COLO668 (cell line): Measurements from ENCODE around the gene CCT6A.
"Not testable (repeated sequence)": the region's sequence is repeated elsewhere in the genome, so short reads cannot be mapped to it uniquely, and the experiment has no call there.

Experiments
- DNase-seq: peaks from one replicate; lab custom pipeline; 2025; ENCODE audit not compliant: unreplicated experiment; lab: John Stamatoyannopoulos, UW

The CCT6A gene

GRCh38 chr7:56051053-56051338 is 569 bp upstream of the CCT6A start:
- DNase-seq = no peak

GRCh38 chr7:56053379-56053778 is 1.8 kb downstream of the CCT6A start:
- no peak for DNase-seq

GRCh38 chr7:56053993-56054392 is 2.4 kb downstream of the CCT6A start:
- no peak for DNase-seq

GRCh38 chr7:56062382-56062781 is 10.8 kb downstream of the CCT6A start:
- DNase-seq = no peak

- DNase-seq = no peak
Measured at GRCh38 chr7:56063500-56063881, 11.9 kb downstream of the CCT6A start.

- peak; percentile 93 for DNase-seq
Measured at GRCh38 chr7:56063882-56064625, 12.5 kb downstream of the CCT6A start, which contains the start of gene SUMF2. TSS of gene SUMF2 (plus strand) at chr7:56064286. CDS start at chr7:56064312, 26 bp downstream.

GRCh38 chr7:56066376-56066775 is 14.8 kb downstream of the CCT6A start:
- not testable (repeated sequence) for DNase-seq

- peak; percentile 60 for DNase-seq
Measured at GRCh38 chr7:56074371-56074791, 22.8 kb downstream of the CCT6A start.

- DNase-seq = no peak
Measured at GRCh38 chr7:56077681-56078080, 26.1 kb downstream of the CCT6A start.

GRCh38 chr7:56078196-56078595 is 26.6 kb downstream of the CCT6A start:
- no peak for DNase-seq

- DNase-seq = peak; percentile 88
Measured at GRCh38 chr7:56079450-56080185, 28.1 kb downstream of the CCT6A start.

GRCh38 chr7:56080726-56081435 is 29.3 kb downstream of the CCT6A start:
- DNase-seq = not testable (repeated sequence)

GRCh38 chr7:56081626-56082340 is 30.2 kb downstream of the CCT6A start:
- DNase-seq = no peak

GRCh38 chr7:56083150-56083785 is 31.7 kb downstream of the CCT6A start:
- peak; percentile 66 for DNase-seq

GRCh38 chr7:56086761-56087160 is 35.2 kb downstream of the CCT6A start:
- DNase-seq = no peak

- no peak for DNase-seq
Measured at GRCh38 chr7:56087445-56087844, 35.9 kb downstream of the CCT6A start.

GRCh38 chr7:56091591-56091990 is 40.0 kb downstream of the CCT6A start:
- DNase-seq = no peak

- DNase-seq = not testable (repeated sequence)
Measured at GRCh38 chr7:56092388-56092787, 40.8 kb downstream of the CCT6A start.

GRCh38 chr7:56092789-56093531 is 41.4 kb downstream of the CCT6A start, which contains the start of gene PHKG1:
TSS of gene PHKG1 (minus strand) at chr7:56092952. CDS start at chr7:56088941, 4,011 bp downstream.
- peak; percentile 29 for DNase-seq

- DNase-seq = no peak
Measured at GRCh38 chr7:56097700-56098099, 46.1 kb downstream of the CCT6A start.
